Keratinocyte (primary cell): ENCODE results near the gene HIPK1. TPM values are rescaled to one million over a fixed set of nuclear protein-coding genes. Genes with fewer than 3 reads are reported as not detected.
A peak's percentile ranks its signal among the peaks of the same experiment; 100 is the strongest.

Source experiments
- DNase-seq: peaks from one replicate; pipeline ENCODE4 v3.0.0-alpha.2; 2011; ENCODE audit warnings: low read depth, missing footprints, low spot score
- FAIRE-seq: peaks from 2 replicates; lab custom pipeline; 2011; peaks lifted over from hg19 to GRCh38; lab: Jason Lieb, UNC
- H2AFZ ChIP-seq: 2 replicates; pipeline ENCODE4 v1.6.0; 2012; ENCODE audit warnings: low read length, control low read depth, inconsistent platforms; ENCODE audit not compliant: control insufficient read depth
- H3K27ac ChIP-seq: 2 replicates; pipeline ENCODE4 v1.5.1; 2011; ENCODE audit warnings: low read length; ENCODE audit not compliant: control insufficient read depth, insufficient read depth
- H3K27me3 ChIP-seq: 3 replicates; pipeline ENCODE4 v1.6.0; 2011; ENCODE audit warnings: low read length; ENCODE audit not compliant: control insufficient read depth, insufficient read depth; ENCODE audit errors: extremely low read depth
- H3K36me3 ChIP-seq, 2 experiments: 2 replicates in 1 of 2; 3 replicates in 1 of 2; pipeline ENCODE4 v1.5.1; 2011; ENCODE audit warnings: low read length in 2 of 2, mild to moderate bottlenecking in 1 of 2; ENCODE audit not compliant: control insufficient read depth in 2 of 2, insufficient read depth in 2 of 2; ENCODE audit errors: extremely low read depth in 1 of 2
- H3K4me1 ChIP-seq: 3 replicates; pipeline ENCODE4 v1.5.1; 2011; ENCODE audit warnings: low read length; ENCODE audit not compliant: control insufficient read depth, insufficient read depth; ENCODE audit errors: extremely low read depth
- H3K4me2 ChIP-seq: 3 replicates; pipeline ENCODE4 v1.6.0; 2011; ENCODE audit warnings: low read depth, low read length; ENCODE audit not compliant: control insufficient read depth, insufficient read depth; ENCODE audit errors: extremely low read depth
- H3K4me3 ChIP-seq, 3 experiments: fragments of 200-600 bp in 1 of 3; sonication (generic) in 1 of 3; 2 replicates in 2 of 3; 3 replicates in 1 of 3; pipeline ENCODE4 v1.5.1; 2011 to 2016; ENCODE audit warnings: low read length in 3 of 3, mild to moderate bottlenecking in 3 of 3, control low read depth in 2 of 3, inconsistent platforms in 1 of 3, low read depth in 1 of 3, mixed read lengths in 1 of 3, mixed run types in 1 of 3, moderate library complexity in 1 of 3; ENCODE audit not compliant: control insufficient read depth in 2 of 3, insufficient read depth in 2 of 3; ENCODE audit errors: extremely low read depth in 1 of 3
- H3K79me2 ChIP-seq: 2 replicates; pipeline ENCODE4 v1.6.0; 2012; ENCODE audit warnings: low read length; ENCODE audit not compliant: control insufficient read depth, insufficient read depth
- H3K9ac ChIP-seq: 3 replicates; pipeline ENCODE4 v1.6.0; 2011; ENCODE audit warnings: low read length; ENCODE audit not compliant: control insufficient read depth, insufficient read depth; ENCODE audit errors: extremely low read depth
- H3K9me1 ChIP-seq: 3 replicates; pipeline ENCODE4 v1.6.0; 2011; ENCODE audit warnings: low read length; ENCODE audit not compliant: control insufficient read depth, insufficient read depth; ENCODE audit errors: extremely low read depth
- H3K9me3 ChIP-seq: 2 replicates; pipeline ENCODE4 v1.5.1; 2012; ENCODE audit warnings: low read depth, low read length; ENCODE audit not compliant: control insufficient read depth
- H4K20me1 ChIP-seq: 3 replicates; pipeline ENCODE4 v1.6.0; 2011; ENCODE audit warnings: low read length; ENCODE audit not compliant: control insufficient read depth, insufficient read depth; ENCODE audit errors: extremely low read depth
- EZH2 ChIP-seq: IDR thresholded peaks from one replicate; pipeline ENCODE4 v1.6.1; 2012; ENCODE audit warnings: inconsistent platforms, mild to moderate bottlenecking, low read length, moderate library complexity
- dilution Hi-C: fragments of 300-500 bp; cut with MboI; formaldehyde crosslinking; loops from one replicate; pipeline ENCODE4 v1.7.0; 2020; ENCODE audit warnings: low sequenced_read_pairs; ENCODE audit not compliant: extremely low pct_ligation_motif_present
- polyA plus RNA-seq, 5 experiments: library from polyadenylated mRNA; depleted of rRNA in 3 of 5; stranded (reverse) in 3 of 5; stranded (forward) in 1 of 5; unstranded in 1 of 5; fragments of >200 nt; gene quantifications; 1 replicate in 1 of 5; 2 replicates in 3 of 5; 3 replicates in 1 of 5; pipeline versions ENCODE4 v1.2.1 to v1.2.3, GENCODE V29; 2011 to 2012; ENCODE audit warnings: missing spikeins in 2 of 5, low read depth in 1 of 5, low replicate concordance in 1 of 5
- TF ChIP-seq, protein P1 (sequence below), 3 experiments: IDR thresholded peaks in 1 of 3; conservative IDR thresholded peaks in 1 of 3; optimal IDR thresholded peaks in 1 of 3; 2 replicates in 2 of 3; 3 replicates in 1 of 3; pipeline versions ENCODE3 to v1.5.1; 2011; ENCODE audit warnings: low read length in 3 of 3, mild to moderate bottlenecking in 3 of 3, moderate library complexity in 2 of 3, control low read depth in 1 of 3, inconsistent platforms in 1 of 3; ENCODE audit not compliant: insufficient read depth in 2 of 3; ENCODE audit errors: extremely low read depth in 1 of 3

Gene HIPK1
- polyA plus RNA-seq, 1 donor (not counting 4 experiments of a cell fraction or from before 2014, with no cell fraction given): 19.9 TPM

DNA sequence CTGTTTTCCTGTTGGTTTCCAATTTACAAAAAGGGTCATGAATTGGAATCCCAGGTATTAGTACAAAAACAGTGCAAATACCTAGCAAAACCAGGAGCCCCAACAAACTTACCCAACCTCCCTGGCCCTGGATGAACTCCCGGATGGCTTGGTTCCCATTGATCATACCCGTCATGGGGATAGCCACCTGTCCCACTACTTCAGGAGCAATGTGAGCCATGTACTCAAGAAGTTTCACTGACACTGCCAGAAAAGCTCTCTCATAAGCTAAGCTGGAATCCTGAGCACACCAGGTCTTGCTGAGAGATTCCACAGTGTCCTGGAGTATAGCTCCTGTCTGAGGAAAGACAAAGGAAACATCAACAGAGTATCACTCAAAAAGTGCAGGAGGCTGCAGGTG, 47.5 kb upstream of the HIPK1 start:
- dilution Hi-C loops: no loop called here
- no peak overlapping the region for H3K4me2 ChIP-seq
- peaks cover 4% of the 10 kb centered on the region for H3K4me1 ChIP-seq
- no peak overlapping the region for H3K9ac ChIP-seq
- H3K27me3 ChIP-seq: no peaks in the 10 kb centered on the region
- no peaks in the 10 kb centered on the region for H3K9me1 ChIP-seq
- no peaks in the 10 kb centered on the region for H4K20me1 ChIP-seq
- no peaks in the 10 kb centered on the region for H3K36me3 ChIP-seq
- H3K79me2 ChIP-seq: no peaks in the 10 kb centered on the region
- FAIRE-seq (no peak), DNase-seq (no peak)
- TF ChIP-seq EZH2: no peak
- TF ChIP-seq, protein P1, sequence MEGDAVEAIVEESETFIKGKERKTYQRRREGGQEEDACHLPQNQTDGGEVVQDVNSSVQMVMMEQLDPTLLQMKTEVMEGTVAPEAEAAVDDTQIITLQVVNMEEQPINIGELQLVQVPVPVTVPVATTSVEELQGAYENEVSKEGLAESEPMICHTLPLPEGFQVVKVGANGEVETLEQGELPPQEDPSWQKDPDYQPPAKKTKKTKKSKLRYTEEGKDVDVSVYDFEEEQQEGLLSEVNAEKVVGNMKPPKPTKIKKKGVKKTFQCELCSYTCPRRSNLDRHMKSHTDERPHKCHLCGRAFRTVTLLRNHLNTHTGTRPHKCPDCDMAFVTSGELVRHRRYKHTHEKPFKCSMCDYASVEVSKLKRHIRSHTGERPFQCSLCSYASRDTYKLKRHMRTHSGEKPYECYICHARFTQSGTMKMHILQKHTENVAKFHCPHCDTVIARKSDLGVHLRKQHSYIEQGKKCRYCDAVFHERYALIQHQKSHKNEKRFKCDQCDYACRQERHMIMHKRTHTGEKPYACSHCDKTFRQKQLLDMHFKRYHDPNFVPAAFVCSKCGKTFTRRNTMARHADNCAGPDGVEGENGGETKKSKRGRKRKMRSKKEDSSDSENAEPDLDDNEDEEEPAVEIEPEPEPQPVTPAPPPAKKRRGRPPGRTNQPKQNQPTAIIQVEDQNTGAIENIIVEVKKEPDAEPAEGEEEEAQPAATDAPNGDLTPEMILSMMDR (optimal IDR thresholded peaks at IDR 0.05 in 1 of 3, IDR thresholded peaks at IDR 0.05 in 1 of 3, conservative IDR thresholded peaks at IDR 0.05 in 1 of 3; ENCODE audit: extremely low read depth in 1 of 3, insufficient read depth in 2 of 3, low read length in 3 of 3): no peak
- H3K27ac ChIP-seq: no peak overlapping the region
- H3K9me3 ChIP-seq: no peaks in the 10 kb centered on the region
- no peak overlapping the region for H3K4me3 ChIP-seq
- no peak overlapping the region for H2AFZ ChIP-seq

DNA sequence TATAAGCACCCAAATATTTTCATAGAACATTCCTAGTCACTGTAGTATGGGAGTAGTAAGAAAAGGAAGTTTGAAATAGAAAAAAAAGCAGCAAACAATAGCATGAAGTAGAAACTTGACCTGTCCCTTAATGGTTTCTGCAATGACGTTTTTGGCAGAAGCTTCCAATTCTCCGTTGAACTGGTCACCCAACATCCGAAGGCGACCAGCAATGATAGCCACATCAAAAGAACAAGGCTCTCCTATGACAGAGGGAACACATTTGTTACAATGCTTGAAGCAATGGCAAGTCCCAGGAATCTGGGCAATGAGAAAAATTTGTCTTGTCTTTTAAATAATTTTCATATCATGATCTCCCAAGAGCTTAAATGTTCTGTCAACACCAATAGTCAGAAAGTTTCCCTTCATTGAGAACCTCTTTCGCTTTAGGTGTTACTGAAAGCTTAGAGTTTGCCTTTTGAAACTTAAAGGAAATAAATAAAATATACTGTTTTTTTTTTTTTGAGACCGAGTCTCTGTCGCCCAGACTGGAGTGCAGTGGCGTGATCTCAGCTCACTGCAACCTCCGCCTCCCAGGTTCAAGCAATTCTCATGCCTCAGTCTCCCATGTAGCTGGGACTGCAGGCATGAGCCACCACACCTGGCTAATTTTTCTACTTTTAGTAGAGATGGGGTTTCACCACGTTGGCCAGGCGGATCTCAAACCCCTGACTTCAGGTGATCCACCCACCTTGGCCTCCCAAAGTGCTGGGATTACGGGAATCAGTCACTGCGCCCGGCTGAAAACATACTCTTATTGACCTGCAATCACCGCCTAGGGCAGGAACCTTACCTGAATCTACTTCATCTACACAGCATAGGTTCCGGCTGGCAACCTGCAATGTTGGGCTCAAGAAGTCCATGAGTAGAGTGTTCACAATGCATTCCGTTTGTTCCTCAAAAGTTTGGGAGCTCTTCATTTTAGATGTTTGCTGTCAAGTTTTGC, 42.4 kb upstream of the HIPK1 start:
- H3K9me1 ChIP-seq: no peaks in the 10 kb centered on the region
- H3K4me1 ChIP-seq: peaks cover 15% of the 10 kb centered on the region
- FAIRE-seq (no peak), DNase-seq (no peak)
- no peak overlapping the region for H3K4me3 ChIP-seq
- peak overlapping the region; percentile 2 for H3K4me2 ChIP-seq
- H3K9ac ChIP-seq: no peak overlapping the region
- no peaks in the 10 kb centered on the region for H3K36me3 ChIP-seq
- H4K20me1 ChIP-seq: no peaks in the 10 kb centered on the region
- H2AFZ ChIP-seq: peak overlapping the region; percentile 0
- dilution Hi-C loops: no loop called here
- H3K9me3 ChIP-seq: no peaks in the 10 kb centered on the region
- no peaks in the 10 kb centered on the region for H3K79me2 ChIP-seq
- no peak overlapping the region for H3K27ac ChIP-seq
- TF ChIP-seq, protein P1 (optimal IDR thresholded peaks at IDR 0.05 in 1 of 3, IDR thresholded peaks at IDR 0.05 in 1 of 3, conservative IDR thresholded peaks at IDR 0.05 in 1 of 3; ENCODE audit: extremely low read depth in 1 of 3, insufficient read depth in 2 of 3, low read length in 3 of 3): no peak
- TF ChIP-seq EZH2: no peak
- no peaks in the 10 kb centered on the region for H3K27me3 ChIP-seq
